ENCODE measurements around the gene TGFBRAP1. TPM values are rescaled to one million over a fixed set of nuclear protein-coding genes. Genes with fewer than 3 reads are reported as not detected.

The TGFBRAP1 gene
- total RNA-seq, 1 donor from 2014 or later = 13.8 TPM

GRCh38 chr2:105241443-105241842 lies 88.1 kb downstream of the TGFBRAP1 start, which contains the start of gene GPR45:
Gene GPR45, plus strand, starts transcription at chr2:105241743. Its CDS starts 116 bp downstream, at chr2:105241859.
- Histone ChIP-seq H3K4me1 (no peaks in the 10 kb centered on the region), H3K36me3 (no peaks in the 10 kb centered on the region), H3K9me3 (ENCODE audit: low read depth) (no peaks in the 10 kb centered on the region), H3K9ac (no peak within 1 kb of the TSS), H3K27ac (no peak within 1 kb of the TSS), H4K20me1 (ENCODE audit: low read depth) (no peaks in the 10 kb centered on the region), H3F3A (ENCODE audit: low read depth) (no peaks in the 10 kb centered on the region), H3K27me3 (peaks cover 8% of the 10 kb centered on the region), H2AFZ (replicated peaks) (no peak within 1 kb of the TSS), H3K79me2 (ENCODE audit: low read depth) (no peaks in the 10 kb centered on the region), H3K4me3 (no peak within 1 kb of the TSS), H3K4me2 (no peak within 1 kb of the TSS)
- TF ChIP-seq EZH2 (IDR thresholded peaks at IDR 0.05) (no peak), CTCF (IDR thresholded peaks at IDR 0.05) (no peak), EZH2phosphoT487 (IDR thresholded peaks at IDR 0.05) (no peak)
- Mint-ChIP-seq H3K4me1 (peaks cover 6% of the 10 kb centered on the region), H3K36me3 (peaks cover 2% of the 10 kb centered on the region), H3K4me3 (no peak within 1 kb of the TSS), H3K27me3 (ENCODE audit: insufficient read depth, low read depth) (no peaks in the 10 kb centered on the region), H3K27ac (no peak within 1 kb of the TSS), H3K9me3 (no peaks in the 10 kb centered on the region)
- no peak for DNase-seq (ENCODE audit: low spot score)

GRCh38 chr2:105239924-105240323 lies 89.6 kb downstream of the TGFBRAP1 start:
- H3K4me2 ChIP-seq = no peak overlapping the region
- no peak overlapping the region for H3K27ac ChIP-seq
- Mint-ChIP-seq H3K4me3 (no peak overlapping the region), H3K9me3 (no peaks in the 10 kb centered on the region), H3K4me1 (peaks cover 17% of the 10 kb centered on the region), H3K27me3 (ENCODE audit: insufficient read depth, low read depth) (no peaks in the 10 kb centered on the region), H3K27ac (no peak overlapping the region), H3K36me3 (peaks cover 2% of the 10 kb centered on the region)
- H3K9me3 ChIP-seq (ENCODE audit: low read depth) = no peaks in the 10 kb centered on the region
- H3K4me3 ChIP-seq = no peak overlapping the region
- H3K27me3 ChIP-seq = peaks cover 15% of the 10 kb centered on the region
- no peaks in the 10 kb centered on the region for H3K36me3 ChIP-seq
- no peaks in the 10 kb centered on the region for H4K20me1 ChIP-seq (ENCODE audit: low read depth)
- TF ChIP-seq EZH2 (IDR thresholded peaks at IDR 0.05) (no peak), EZH2phosphoT487 (IDR thresholded peaks at IDR 0.05) (no peak), CTCF (IDR thresholded peaks at IDR 0.05) (no peak)
- no peaks in the 10 kb centered on the region for H3F3A ChIP-seq (ENCODE audit: low read depth)
- H3K79me2 ChIP-seq (ENCODE audit: low read depth) = no peaks in the 10 kb centered on the region
- DNase-seq (ENCODE audit: low spot score) = peak; percentile 31
- H2AFZ ChIP-seq (replicated peaks) = no peak overlapping the region
- H3K9ac ChIP-seq = no peak overlapping the region
- H3K4me1 ChIP-seq = no peaks in the 10 kb centered on the region

- Histone ChIP-seq H3K4me2 (no peak overlapping the region), H3K4me3 (no peak overlapping the region), H3K9me3 (ENCODE audit: low read depth) (no peaks in the 10 kb centered on the region), H3K9ac (no peak overlapping the region), H3K36me3 (no peaks in the 10 kb centered on the region), H3K4me1 (no peaks in the 10 kb centered on the region), H3K27ac (no peak overlapping the region), H3K27me3 (peaks cover 15% of the 10 kb centered on the region), H4K20me1 (ENCODE audit: low read depth) (no peaks in the 10 kb centered on the region), H3K79me2 (ENCODE audit: low read depth) (no peaks in the 10 kb centered on the region), H3F3A (ENCODE audit: low read depth) (no peaks in the 10 kb centered on the region), H2AFZ (replicated peaks) (peak overlapping the region; percentile 70)
- Mint-ChIP-seq H3K9me3 (no peaks in the 10 kb centered on the region), H3K36me3 (peaks cover 2% of the 10 kb centered on the region), H3K27me3 (ENCODE audit: insufficient read depth, low read depth) (no peaks in the 10 kb centered on the region), H3K4me1 (peaks cover 19% of the 10 kb centered on the region), H3K27ac (no peak overlapping the region), H3K4me3 (no peak overlapping the region)
- no peak for DNase-seq (ENCODE audit: low spot score)
- TF ChIP-seq EZH2 (IDR thresholded peaks at IDR 0.05) = no peak
- no peak for TF ChIP-seq CTCF (IDR thresholded peaks at IDR 0.05)
- no peak for TF ChIP-seq EZH2phosphoT487 (IDR thresholded peaks at IDR 0.05)
Measured at GRCh38 chr2:105238664-105239240, 90.8 kb downstream of the TGFBRAP1 start.
